Measurements from ENCODE around the gene ALKBH4.
A peak's percentile ranks its signal among the peaks of the same experiment; 100 is the strongest.

ALKBH4 gene

GRCh38 chr7:102427019-102427405 is 37.7 kb downstream of the ALKBH4 start:
- Histone ChIP-seq H3K27me3 (replicated peaks; ENCODE audit: control insufficient read depth, insufficient read depth, low read length, poor library complexity, severe bottlenecking) (no peaks in the 10 kb centered on the region), H3K36me3 (ENCODE audit: control insufficient read depth, insufficient read depth, low read length) (no peaks in the 10 kb centered on the region), H3K4me1 (ENCODE audit: control insufficient read depth, insufficient read depth, low read length, poor library complexity, severe bottlenecking) (peaks cover 62% of the 10 kb centered on the region), H3K27ac (ENCODE audit: insufficient read depth, low read length, poor library complexity, severe bottlenecking) (peak overlapping the region; percentile 98), H3K4me3 (ENCODE audit: insufficient read depth, low read depth, low read length, poor library complexity, severe bottlenecking) (peak overlapping the region; percentile 41), H3K9me3 (ENCODE audit: control insufficient read depth, low read length) (no peaks in the 10 kb centered on the region)
- DNase-seq = no peak

GRCh38 chr7:102426268-102427018 is 38.2 kb downstream of the ALKBH4 start:
- H3K4me1 ChIP-seq (ENCODE audit: control insufficient read depth, insufficient read depth, low read length, poor library complexity, severe bottlenecking) = peaks cover 56% of the 10 kb centered on the region
- H3K27me3 ChIP-seq (replicated peaks; ENCODE audit: control insufficient read depth, insufficient read depth, low read length, poor library complexity, severe bottlenecking) = no peaks in the 10 kb centered on the region
- H3K4me3 ChIP-seq (ENCODE audit: insufficient read depth, low read depth, low read length, poor library complexity, severe bottlenecking) = peak overlapping the region; percentile 41
- H3K9me3 ChIP-seq (ENCODE audit: control insufficient read depth, low read length) = no peaks in the 10 kb centered on the region
- H3K36me3 ChIP-seq (ENCODE audit: control insufficient read depth, insufficient read depth, low read length) = no peaks in the 10 kb centered on the region
- H3K27ac ChIP-seq (ENCODE audit: insufficient read depth, low read length, poor library complexity, severe bottlenecking) = peak overlapping the region; percentile 98
- peak; percentile 53 to 62 (median 55) for DNase-seq

- Histone ChIP-seq H3K36me3 (ENCODE audit: control insufficient read depth, insufficient read depth, low read length) (no peaks in the 10 kb centered on the region), H3K4me1 (ENCODE audit: control insufficient read depth, insufficient read depth, low read length, poor library complexity, severe bottlenecking) (peaks cover 53% of the 10 kb centered on the region), H3K27ac (ENCODE audit: insufficient read depth, low read length, poor library complexity, severe bottlenecking) (peak overlapping the region; percentile 98), H3K9me3 (ENCODE audit: control insufficient read depth, low read length) (no peaks in the 10 kb centered on the region), H3K27me3 (replicated peaks; ENCODE audit: control insufficient read depth, insufficient read depth, low read length, poor library complexity, severe bottlenecking) (no peaks in the 10 kb centered on the region), H3K4me3 (ENCODE audit: insufficient read depth, low read depth, low read length, poor library complexity, severe bottlenecking) (peak overlapping the region; percentile 41)
- DNase-seq = peak; percentile 81 to 85 (median 82)
Measured at GRCh38 chr7:102425639-102426267, 38.9 kb downstream of the ALKBH4 start.

- Histone ChIP-seq H3K4me1 (ENCODE audit: control insufficient read depth, insufficient read depth, low read length, poor library complexity, severe bottlenecking) (peaks cover 48% of the 10 kb centered on the region), H3K27ac (ENCODE audit: insufficient read depth, low read length, poor library complexity, severe bottlenecking) (peak overlapping the region; percentile 98), H3K9me3 (ENCODE audit: control insufficient read depth, low read length) (no peaks in the 10 kb centered on the region), H3K36me3 (ENCODE audit: control insufficient read depth, insufficient read depth, low read length) (no peaks in the 10 kb centered on the region), H3K27me3 (replicated peaks; ENCODE audit: control insufficient read depth, insufficient read depth, low read length, poor library complexity, severe bottlenecking) (no peaks in the 10 kb centered on the region), H3K4me3 (ENCODE audit: insufficient read depth, low read depth, low read length, poor library complexity, severe bottlenecking) (no peak overlapping the region)
- DNase-seq = no peak
Measured at GRCh38 chr7:102424787-102425218, 39.9 kb downstream of the ALKBH4 start.

GRCh38 chr7:102424129-102424551 is 40.5 kb downstream of the ALKBH4 start:
- Histone ChIP-seq H3K4me3 (ENCODE audit: insufficient read depth, low read depth, low read length, poor library complexity, severe bottlenecking) (no peak overlapping the region), H3K9me3 (ENCODE audit: control insufficient read depth, low read length) (no peaks in the 10 kb centered on the region), H3K4me1 (ENCODE audit: control insufficient read depth, insufficient read depth, low read length, poor library complexity, severe bottlenecking) (peaks cover 41% of the 10 kb centered on the region), H3K27ac (ENCODE audit: insufficient read depth, low read length, poor library complexity, severe bottlenecking) (no peak overlapping the region), H3K27me3 (replicated peaks; ENCODE audit: control insufficient read depth, insufficient read depth, low read length, poor library complexity, severe bottlenecking) (no peaks in the 10 kb centered on the region), H3K36me3 (ENCODE audit: control insufficient read depth, insufficient read depth, low read length) (peaks cover 5% of the 10 kb centered on the region)
- DNase-seq = no peak

- Histone ChIP-seq H3K9me3 (ENCODE audit: control insufficient read depth, low read length) (no peaks in the 10 kb centered on the region), H3K36me3 (ENCODE audit: control insufficient read depth, insufficient read depth, low read length) (peaks cover 5% of the 10 kb centered on the region), H3K27me3 (replicated peaks; ENCODE audit: control insufficient read depth, insufficient read depth, low read length, poor library complexity, severe bottlenecking) (no peaks in the 10 kb centered on the region), H3K27ac (ENCODE audit: insufficient read depth, low read length, poor library complexity, severe bottlenecking) (no peak overlapping the region), H3K4me1 (ENCODE audit: control insufficient read depth, insufficient read depth, low read length, poor library complexity, severe bottlenecking) (peaks cover 31% of the 10 kb centered on the region), H3K4me3 (ENCODE audit: insufficient read depth, low read depth, low read length, poor library complexity, severe bottlenecking) (no peak overlapping the region)
- DNase-seq = no peak
Measured at GRCh38 chr7:102421706-102422240, 42.9 kb downstream of the ALKBH4 start.

GRCh38 chr7:102418592-102418991 is 46.1 kb downstream of the ALKBH4 start:
- DNase-seq = no peak
- Histone ChIP-seq H3K4me1 (ENCODE audit: control insufficient read depth, insufficient read depth, low read length, poor library complexity, severe bottlenecking) (peaks cover 33% of the 10 kb centered on the region), H3K9me3 (ENCODE audit: control insufficient read depth, low read length) (no peaks in the 10 kb centered on the region), H3K27ac (ENCODE audit: insufficient read depth, low read length, poor library complexity, severe bottlenecking) (peak overlapping the region; percentile 1), H3K4me3 (ENCODE audit: insufficient read depth, low read depth, low read length, poor library complexity, severe bottlenecking) (no peak overlapping the region), H3K27me3 (replicated peaks; ENCODE audit: control insufficient read depth, insufficient read depth, low read length, poor library complexity, severe bottlenecking) (no peaks in the 10 kb centered on the region), H3K36me3 (ENCODE audit: control insufficient read depth, insufficient read depth, low read length) (peaks cover 5% of the 10 kb centered on the region)

- Histone ChIP-seq H3K4me1 (ENCODE audit: control insufficient read depth, insufficient read depth, low read length, poor library complexity, severe bottlenecking) (peaks cover 33% of the 10 kb centered on the region), H3K27ac (ENCODE audit: insufficient read depth, low read length, poor library complexity, severe bottlenecking) (peak overlapping the region; percentile 33), H3K9me3 (ENCODE audit: control insufficient read depth, low read length) (no peaks in the 10 kb centered on the region), H3K4me3 (ENCODE audit: insufficient read depth, low read depth, low read length, poor library complexity, severe bottlenecking) (no peak overlapping the region), H3K27me3 (replicated peaks; ENCODE audit: control insufficient read depth, insufficient read depth, low read length, poor library complexity, severe bottlenecking) (no peaks in the 10 kb centered on the region), H3K36me3 (ENCODE audit: control insufficient read depth, insufficient read depth, low read length) (peaks cover 11% of the 10 kb centered on the region)
- DNase-seq = no peak
Measured at GRCh38 chr7:102417105-102417504, 47.6 kb downstream of the ALKBH4 start.

- DNase-seq = no peak
- Histone ChIP-seq H3K27me3 (replicated peaks; ENCODE audit: control insufficient read depth, insufficient read depth, low read length, poor library complexity, severe bottlenecking) (no peaks in the 10 kb centered on the region), H3K4me1 (ENCODE audit: control insufficient read depth, insufficient read depth, low read length, poor library complexity, severe bottlenecking) (peaks cover 33% of the 10 kb centered on the region), H3K27ac (ENCODE audit: insufficient read depth, low read length, poor library complexity, severe bottlenecking) (peak overlapping the region; percentile 65), H3K9me3 (ENCODE audit: control insufficient read depth, low read length) (no peaks in the 10 kb centered on the region), H3K4me3 (ENCODE audit: insufficient read depth, low read depth, low read length, poor library complexity, severe bottlenecking) (peak overlapping the region; percentile 37), H3K36me3 (ENCODE audit: control insufficient read depth, insufficient read depth, low read length) (peaks cover 11% of the 10 kb centered on the region)
Measured at GRCh38 chr7:102416406-102416805, 48.3 kb downstream of the ALKBH4 start.

- peaks cover 29% of the 10 kb centered on the region for H3K4me1 ChIP-seq (ENCODE audit: control insufficient read depth, insufficient read depth, low read length, poor library complexity, severe bottlenecking)
Measured at GRCh38 chr7:102415685-102416225, 48.9 kb downstream of the ALKBH4 start.

More at GRCh38 chr7:102415685-102416225, 48.9 kb downstream of the ALKBH4 start:
- H3K27ac ChIP-seq (ENCODE audit: insufficient read depth, low read length, poor library complexity, severe bottlenecking) = peak overlapping the region; percentile 65
- H3K27me3 ChIP-seq (replicated peaks; ENCODE audit: control insufficient read depth, insufficient read depth, low read length, poor library complexity, severe bottlenecking) = no peaks in the 10 kb centered on the region
- peak overlapping the region; percentile 37 for H3K4me3 ChIP-seq (ENCODE audit: insufficient read depth, low read depth, low read length, poor library complexity, severe bottlenecking)
- H3K36me3 ChIP-seq (ENCODE audit: control insufficient read depth, insufficient read depth, low read length) = peaks cover 11% of the 10 kb centered on the region
- H3K9me3 ChIP-seq (ENCODE audit: control insufficient read depth, low read length) = no peaks in the 10 kb centered on the region
- peak; percentile 32 to 41 (median 35) for DNase-seq
